ENCODE data around the gene NRDC.
"Not testable (repeated sequence)": the region's sequence is repeated elsewhere in the genome, so short reads cannot be mapped to it uniquely, and the experiment has no call there.

Gene NRDC

DNA sequence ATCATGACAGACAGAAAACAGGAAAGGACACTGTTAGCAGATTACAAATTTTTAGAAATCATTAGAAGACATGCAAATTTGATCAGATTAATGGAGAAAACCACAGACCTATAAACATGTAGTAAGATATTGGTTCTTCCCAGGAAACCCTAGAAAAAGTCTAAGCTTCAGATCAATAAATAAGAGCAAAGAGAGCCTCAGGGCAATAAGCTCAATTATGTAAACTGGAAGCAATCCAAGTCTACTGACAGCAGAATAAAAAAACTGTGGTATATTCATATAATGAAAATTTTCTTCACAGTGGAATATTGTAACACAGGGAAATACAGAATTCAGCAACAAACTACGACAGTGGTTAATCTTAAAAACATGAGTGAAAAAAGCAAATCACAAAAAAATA, 36.3 kb downstream of the NRDC start:
- no peak for ATAC-seq

DNA sequence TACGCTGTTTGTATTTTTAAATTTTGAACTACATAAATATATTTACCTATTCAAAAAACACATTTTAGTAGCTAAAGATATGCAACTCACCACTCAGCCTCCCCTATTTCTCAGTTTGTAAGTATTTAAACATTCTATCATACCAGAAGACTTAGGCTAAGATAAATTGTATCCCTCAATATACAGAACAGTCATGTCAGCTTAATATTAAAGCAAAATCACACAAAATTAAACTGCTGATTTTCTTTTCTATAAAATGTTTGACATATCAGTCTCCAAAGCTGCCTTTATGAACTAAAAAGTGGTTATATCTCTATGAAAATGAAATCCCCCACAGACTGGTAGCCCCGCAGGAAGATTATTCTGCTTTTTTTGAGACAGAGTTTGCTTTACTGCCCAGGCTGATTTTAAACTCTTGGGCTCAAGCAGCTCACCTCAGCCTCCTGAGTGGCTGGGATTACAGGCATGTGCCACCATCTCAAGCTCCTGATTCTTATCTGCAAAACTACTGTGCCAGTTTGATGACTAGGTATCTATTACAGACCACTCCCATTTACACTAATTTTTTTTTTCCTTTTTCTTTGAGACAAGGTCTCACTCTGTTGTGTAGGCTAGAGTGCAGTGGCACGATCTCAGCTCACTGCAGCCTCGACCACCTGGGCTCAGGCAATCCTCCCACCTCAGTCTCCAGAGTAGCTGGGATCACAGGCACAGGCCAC, 37.6 kb downstream of the NRDC start:
- no peak for ATAC-seq

DNA sequence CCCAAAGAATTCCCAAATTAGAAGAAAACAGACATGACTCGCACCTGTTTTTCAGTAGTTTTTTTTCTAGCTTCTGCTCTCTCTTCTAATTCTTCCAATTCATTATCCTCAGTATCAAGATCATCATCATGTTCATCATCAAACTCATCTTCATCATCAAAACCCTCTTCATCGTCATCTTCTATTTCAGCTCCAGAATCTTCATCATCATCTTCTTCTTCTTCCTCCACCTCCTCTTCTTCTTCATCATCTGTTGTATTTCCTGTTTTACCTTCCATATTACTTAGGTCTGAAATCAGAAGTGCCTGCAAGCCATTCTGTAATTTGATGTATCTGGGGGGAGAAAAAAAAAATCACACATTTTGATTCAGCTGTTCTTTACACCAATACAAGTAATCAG, 38.3 kb downstream of the NRDC start:
- ATAC-seq = no peak

DNA sequence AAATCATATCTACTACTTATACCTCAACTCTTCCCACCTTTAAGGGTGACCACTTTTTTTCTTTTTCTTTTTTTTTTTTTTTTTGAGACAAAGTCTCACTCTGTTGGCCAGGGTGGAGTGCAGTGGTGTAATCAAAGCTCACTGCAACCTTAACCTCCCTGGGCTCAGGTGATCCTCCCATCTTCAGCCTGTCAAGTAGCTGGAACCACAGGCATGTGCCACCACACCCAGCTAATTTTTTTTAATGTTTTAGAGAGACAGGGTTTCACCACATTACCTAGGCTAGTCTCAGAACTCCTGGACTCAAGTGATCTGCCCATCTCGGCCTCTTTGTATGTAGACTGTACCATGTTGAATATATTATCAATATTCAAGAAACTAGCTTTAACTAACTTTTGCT, 39.4 kb downstream of the NRDC start:
- ATAC-seq = no peak

DNA sequence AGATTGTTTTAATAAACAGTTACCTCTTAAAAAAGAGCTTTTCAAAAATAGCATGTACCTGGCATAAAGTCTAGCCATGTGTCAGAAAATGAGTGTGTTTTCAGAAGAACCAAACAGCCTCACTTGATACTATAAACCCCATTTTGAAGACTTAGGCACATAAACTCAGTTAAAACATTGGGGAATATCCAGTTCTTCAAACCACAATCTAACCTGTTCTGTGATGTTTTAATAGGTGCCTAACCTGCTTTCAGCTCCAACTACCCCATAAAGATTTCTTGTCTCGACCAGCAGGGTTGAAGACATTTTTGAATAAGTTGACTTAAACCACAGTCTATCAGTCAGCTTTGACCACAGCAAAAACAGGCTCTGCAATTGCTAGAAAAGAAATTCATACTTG, 41.3 kb downstream of the NRDC start:
- ATAC-seq = no peak

DNA sequence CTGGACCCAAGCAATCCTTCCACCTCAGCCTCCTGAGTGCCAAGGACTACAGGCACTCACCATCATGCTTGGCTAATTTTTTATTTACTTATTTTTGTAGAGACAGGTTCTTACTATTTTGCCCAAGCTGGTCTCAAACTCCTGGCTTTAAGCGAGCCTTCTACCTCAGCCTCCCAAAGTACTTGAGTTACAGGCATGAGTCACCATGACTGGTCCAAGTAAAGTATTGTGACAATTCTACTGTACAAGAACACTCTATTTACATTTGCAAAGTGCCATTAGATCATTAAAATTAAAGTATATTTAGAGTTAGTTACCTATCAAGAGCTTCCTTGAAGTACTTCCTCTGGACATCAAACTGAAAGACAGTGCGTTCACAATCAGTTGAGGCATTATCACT, 44.8 kb downstream of the NRDC start:
- no peak for ATAC-seq

DNA sequence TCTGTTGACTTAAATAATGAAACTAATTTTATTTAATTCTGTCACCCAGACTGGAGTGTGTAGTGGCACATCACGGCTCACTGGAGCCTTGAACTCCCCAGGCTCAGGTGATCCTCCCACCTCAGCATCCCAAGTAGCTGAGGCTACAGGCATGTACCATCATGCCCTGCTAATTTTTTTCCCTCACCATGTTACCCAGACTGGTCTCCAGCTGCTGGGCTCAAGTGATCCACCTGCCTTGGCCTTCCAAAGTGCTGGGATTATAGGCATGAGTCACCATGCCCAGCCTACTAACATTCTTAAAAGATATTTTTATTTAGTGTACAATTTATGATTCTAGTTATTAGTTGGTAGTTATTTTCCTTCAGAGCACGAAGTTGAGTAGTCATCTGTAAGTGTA, 49.5 kb downstream of the NRDC start:
- no peak for ATAC-seq

DNA sequence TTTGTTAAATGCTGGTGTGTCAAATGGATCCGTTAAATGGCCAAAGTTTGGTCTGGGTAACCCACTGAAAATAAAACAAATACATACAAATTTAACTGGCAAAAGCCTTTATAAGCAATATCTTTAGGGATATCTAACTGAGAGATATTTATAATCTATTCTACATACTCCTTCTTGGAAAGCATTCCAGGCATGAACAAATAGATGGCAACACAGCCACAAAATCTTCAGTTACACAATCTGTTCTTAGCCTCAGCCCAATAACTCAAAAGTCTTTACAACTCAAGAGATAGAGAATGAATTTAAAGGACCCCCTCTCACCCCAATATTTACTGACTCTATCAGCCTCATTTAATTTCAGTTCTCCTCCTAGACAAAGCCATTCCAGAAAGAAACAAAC, 58.7 kb downstream of the NRDC start:
- no peak for ATAC-seq

DNA sequence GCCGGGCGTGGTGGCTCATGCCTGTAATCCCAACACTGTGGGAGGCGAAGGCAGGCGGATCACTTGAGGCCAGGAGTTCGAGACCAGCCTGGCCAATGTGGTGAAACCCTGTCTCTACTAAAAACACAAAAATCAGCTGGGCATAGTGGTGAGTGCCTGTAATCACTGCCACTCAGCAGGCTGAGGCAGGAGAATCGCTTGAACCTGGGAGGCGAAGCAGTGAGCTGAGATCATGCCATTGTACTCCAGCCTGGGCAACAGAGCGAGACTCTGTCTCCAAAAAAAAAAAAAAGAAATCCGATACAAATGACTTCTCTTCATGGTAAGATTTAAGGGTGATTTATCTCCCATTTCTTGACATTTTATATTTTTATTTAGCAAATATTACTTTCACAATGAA, 59.5 kb downstream of the NRDC start:
- ATAC-seq = not testable (repeated sequence)

DNA sequence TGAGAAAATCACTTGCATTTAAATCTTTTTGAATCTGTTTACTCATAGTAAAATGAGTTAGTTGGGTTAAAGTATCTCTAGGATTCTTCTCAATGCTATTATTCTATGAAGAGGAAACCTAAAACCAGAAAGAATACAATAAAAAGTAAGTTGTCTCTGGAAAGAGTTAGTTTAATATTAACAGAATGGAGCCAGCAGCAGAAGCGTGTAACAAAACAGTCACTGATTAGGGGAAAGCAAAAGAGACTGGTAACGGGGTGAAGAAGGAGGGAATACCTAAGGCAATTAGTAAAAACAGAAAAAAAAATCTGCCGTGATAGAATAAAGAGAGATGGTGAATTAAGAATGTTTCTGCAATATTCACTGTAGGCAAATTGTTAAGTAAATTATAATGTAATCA, 60.0 kb downstream of the NRDC start:
- no peak for ATAC-seq

DNA sequence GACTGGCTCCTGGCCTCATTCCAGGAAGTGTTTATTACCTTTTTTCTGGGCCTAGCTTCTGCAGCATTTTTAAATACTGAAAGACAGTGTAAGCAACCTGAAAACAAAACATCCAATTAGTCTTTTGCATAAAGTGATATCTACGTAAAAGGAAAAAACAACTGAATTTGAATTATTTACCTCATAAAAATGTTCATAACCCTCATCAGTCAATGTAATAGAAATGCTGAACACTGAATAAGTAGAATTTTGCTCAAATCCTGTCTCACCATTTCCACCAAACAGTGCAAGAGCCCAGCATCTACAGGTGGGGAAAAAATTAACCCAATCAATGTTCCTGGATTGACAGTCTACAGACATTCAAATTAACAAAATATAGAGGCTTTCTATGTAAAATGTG, 64.0 kb downstream of the NRDC start:
- no peak for ATAC-seq

DNA sequence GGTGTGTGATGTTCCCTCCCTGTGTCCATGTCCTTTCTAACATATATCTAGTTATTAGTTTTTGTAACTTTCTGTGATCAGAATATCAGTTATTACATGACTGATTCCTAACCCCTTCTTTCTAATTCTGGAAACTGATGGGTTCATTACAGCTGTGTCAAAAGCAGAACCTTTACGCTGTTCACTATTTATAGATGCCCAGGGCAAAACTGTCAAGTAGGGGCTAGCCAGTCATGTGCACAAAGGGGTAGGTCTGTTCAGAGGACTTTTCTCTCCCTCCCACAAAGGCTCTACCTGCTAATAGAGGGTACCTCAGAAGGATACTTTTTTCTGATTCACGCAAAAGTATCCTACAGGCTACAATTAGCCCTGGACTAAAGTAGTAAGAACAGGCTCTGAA, 79.2 kb downstream of the NRDC start:
- no peak for ATAC-seq

DNA sequence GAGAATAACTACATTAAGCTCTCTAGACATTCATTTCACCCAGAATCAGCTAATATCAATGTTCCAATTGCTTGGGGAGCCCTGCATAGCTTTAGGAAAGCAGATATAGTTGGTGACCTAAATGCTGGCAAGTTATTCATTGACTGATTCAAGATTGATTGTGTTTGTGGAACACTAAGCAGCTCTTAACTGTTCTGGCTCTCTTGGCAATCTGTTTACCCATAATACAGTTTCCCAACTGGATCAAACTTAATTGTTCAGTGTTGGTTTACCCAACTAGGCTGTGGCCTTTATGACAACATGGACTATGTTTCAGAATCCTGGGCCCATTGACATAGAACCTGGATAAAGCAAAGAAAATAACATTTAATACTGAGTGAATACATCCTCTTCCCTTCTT, 83.7 kb downstream of the NRDC start:
- no peak for ATAC-seq

DNA sequence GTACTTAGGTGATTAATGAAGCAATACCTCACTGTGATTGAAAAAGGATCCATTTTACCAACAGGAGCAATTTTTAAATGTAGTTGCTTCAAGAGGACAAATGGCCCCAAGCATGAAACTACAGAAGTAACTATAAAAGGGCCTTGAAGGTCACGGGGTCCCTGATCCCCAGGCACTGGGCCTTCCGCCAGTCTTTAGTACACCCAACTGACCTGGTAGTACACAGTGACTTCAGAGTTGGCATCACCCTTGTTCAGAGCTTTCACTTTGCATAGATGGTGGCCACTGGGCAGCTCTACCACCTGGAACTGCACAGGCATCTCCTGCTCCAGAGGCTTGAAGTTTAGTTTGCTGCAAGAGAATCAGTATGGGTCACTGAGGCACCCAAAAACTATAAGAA, 84.3 kb downstream of the NRDC start:
- ATAC-seq = no peak

DNA sequence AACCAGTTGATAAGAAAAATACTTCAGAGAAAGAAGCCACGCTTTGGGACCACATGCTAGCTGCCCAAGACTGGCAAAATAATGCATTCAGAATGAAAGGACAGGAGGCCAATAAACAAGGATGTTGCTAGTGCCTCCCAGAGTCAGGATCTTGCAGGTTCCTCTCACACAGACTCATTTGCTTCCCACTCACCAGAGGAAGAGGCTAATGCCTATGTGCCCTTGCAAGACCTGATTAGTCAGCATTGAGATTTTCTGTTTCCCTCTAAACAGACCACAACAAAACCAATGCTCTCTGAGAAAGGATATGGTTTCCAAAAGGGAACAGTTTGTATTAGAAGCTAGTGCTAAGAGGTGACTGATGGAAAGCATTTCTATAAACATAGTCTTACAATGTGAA, 85.7 kb downstream of the NRDC start:
- ATAC-seq = peak in 1 of 2 donors; percentile 28

DNA sequence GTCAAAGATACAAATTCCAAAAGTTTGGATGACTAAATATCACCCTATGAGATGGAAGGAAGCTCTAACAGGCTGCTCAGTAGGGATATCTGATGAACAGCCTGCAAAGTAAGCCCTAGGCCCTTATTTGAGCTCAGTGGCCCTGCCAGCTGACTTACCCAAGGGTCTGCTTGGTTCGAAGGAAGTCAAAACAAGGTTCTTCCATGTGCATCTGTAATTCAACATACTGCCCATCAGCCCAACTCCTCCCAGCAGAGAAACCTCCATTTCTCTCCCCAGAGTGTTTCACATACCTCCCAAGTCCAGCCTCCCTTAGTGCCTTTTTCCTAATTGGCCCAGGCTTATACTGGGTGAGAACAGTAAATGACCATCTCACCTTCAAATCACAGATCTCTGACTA, 86.6 kb downstream of the NRDC start:
- ATAC-seq = no peak

DNA sequence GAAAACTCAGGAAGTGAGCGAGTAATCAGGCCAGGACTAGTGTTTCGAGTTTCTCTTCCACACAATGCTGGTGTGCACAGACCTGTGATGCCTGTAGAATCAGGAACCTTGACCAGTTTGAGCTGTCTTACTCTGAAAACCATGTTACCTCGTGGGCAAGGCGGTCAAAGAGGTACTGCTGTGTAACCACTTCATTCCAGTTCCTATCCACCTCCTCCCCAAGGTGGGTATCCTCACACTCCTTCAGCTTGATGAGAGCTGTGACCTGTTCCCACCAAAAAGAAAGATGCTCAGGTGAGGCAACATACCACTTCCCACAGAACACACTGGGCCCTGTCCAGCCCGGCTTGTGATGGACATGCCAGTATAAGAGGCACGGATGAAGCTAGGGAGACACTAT, 88.1 kb downstream of the NRDC start:
- ATAC-seq = no peak

DNA sequence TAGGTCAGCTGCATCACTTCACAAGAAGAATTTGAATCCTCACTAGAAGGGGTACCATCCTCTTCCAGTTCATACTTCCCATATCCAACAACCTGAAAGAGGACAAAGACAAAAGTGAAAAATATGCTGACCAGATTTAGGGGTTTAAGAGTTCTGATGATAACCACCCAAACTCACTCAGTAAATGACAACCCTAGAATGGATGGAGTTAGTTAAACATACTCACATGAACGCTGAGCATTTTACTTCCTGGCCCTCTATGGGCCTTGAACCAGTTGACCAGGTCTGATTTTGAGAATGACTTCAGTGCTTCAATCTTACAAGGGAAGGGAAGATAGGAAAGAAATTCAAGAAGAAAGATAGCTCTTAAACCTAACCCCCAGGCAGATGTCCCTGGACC, 89.2 kb downstream of the NRDC start:
- no peak for ATAC-seq

DNA sequence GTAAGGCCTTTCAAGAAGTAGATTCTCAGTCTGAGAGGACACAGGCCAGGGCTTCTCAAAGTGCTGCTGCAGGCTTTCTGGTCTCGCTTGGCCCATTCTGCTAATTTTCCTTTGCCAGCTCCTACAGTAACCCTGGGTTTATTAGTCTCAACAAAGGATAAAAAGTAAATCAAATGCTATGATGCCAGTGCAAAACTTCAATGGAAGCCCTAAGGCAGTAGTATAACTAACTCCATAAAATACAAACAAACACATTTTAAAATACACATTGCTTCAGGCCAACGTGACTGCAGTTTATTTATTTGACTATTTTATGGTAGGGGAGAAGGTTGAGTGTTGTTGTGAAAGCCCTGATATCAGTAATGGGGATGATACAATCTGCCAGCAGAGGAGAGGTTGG, 89.6 kb downstream of the NRDC start:
- ATAC-seq = no peak

DNA sequence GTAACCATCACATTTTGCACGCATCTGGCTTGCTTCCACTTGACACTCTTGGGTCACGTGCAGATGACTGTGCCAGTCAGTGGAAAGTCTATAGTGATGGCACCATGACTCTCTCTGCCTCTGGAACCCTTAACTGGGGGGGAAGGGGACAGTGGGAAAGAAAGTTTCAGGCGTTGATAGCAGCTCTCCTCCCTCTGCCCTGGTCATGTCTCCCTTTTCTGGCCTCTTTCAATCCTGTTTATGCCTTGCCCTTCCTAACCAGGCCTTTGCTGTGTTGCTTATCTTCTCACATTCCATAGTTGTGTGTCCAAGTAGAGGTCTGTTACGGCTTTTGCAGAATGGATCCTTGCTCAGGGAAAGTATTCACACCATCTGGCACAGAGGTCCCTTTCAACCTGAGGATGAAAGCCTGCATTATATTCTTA, 93.5 kb downstream of the NRDC start:
- no peak for ATAC-seq

DNA sequence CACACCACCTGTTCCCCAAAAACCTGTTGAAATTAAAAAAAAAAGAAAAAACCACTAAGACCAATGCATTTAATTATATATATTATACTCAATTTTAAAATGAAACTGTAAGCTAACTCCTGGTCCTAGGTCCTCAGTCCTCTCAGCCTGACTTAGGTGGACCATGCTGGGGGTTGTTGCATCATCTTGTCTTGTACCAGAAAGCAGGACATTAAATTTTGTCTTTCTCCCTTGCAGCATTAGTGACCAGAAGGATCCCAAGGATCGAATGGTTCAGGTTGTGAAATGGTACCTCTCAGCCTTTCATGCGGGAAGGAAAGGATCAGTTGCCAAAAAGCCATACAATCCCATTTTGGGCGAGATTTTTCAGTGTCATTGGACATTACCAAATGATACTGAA, 97.6 kb downstream of the NRDC start:
- ATAC-seq = no peak

DNA sequence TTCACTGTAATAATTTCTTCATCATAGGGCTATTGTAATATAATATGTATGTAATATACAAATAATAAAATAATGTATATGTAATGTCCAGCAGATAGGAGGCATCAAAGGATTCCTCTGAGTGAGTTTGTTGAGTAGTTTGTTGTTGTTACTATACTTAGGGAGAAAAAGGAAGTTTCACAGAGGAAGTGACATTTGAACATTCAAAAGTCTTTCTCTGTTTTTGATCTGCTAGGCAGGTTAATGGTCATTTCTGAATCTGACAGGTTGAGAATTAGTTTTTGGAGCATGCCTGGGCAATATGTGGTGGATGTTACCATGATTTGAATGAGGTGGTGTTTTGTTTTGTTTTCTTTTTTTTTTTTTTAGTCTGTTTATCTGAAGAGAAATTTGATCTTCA, 102.1 kb downstream of the NRDC start:
- ATAC-seq = no peak

DNA sequence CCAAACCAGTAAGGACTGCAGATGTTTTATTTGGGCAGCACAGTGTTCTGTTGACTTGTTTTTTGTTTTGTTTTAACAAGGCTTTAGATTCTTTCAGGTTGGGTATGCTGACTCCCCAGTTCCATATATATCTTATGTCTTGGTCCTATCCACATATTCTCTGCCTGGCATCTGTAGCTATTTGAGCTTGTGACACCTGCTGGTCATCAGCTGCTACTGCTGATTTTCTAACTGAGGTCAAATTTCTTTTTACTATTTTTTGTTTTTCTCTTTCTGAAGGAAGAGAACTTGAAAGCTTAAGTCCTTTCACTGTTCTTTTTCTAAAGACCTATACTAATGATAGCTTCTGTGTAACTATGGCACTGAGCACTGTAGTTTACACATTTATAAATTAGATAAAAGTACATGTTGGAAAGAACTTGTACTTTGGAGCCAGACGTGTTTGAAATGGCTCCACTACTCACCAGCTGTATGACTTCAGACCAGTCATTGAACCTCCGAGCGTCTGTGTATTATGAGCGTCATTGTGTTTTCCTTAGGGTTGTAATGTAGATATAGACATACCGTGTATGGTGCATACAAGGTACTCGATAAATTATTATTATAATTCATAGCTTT, 109.4 kb downstream of the NRDC start:
- ATAC-seq = no peak

DNA sequence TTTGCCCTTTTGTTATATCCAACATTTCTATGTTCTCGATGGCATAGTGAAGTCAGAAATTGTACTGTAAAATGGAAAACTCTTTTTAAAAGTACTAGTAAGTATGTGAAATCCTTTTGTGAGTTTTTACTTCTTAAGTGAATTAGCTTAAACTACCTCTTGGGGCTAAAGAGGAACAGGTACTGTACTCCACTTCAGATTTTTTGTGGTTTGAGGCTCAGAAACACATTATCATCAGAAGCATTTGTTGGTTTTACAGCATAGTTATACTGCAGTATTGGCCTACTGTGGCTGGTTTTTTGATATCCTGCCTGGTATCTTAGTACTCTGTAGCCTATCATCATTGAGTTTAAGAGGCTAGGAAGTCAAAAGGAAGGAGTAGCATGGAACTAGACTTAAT, 117.2 kb downstream of the NRDC start:
- ATAC-seq = no peak

DNA sequence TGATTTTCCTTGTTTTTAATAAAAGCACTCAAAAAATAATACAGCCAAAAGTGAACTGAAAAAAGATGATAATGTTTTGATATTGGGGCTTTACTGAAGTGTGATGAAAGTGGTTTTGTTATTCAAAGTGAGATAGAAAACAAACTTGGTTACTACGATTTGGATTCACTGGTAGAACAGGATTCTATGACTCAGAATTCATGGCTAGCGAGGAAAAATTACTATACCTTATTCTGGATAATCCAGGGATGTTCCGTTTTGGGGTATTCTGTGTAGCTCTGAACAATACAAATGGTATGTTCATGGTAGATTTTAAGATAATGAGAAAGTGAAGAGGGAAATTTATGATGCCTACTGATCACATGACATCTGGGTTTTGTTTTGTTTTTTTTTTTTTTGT, 117.7 kb downstream of the NRDC start:
- no peak for ATAC-seq
